ENCODE data around the gene SERF1B.
"Not testable (repeated sequence)": the region's sequence is repeated elsewhere in the genome, so short reads cannot be mapped to it uniquely, and the experiment has no call there.

SERF1B gene

GRCh38 chr5:70025106-70025844 is at the start of gene SERF1B:
TSS of gene SERF1B (plus strand) at chr5:70025251. CDS start at chr5:70025452, 201 bp downstream.
- not testable (repeated sequence) for TF ChIP-seq TAF1 (IDR thresholded peaks at IDR 0.05; ENCODE audit: low read depth); TEAD4 (IDR thresholded peaks at IDR 0.05); NFIC (IDR thresholded peaks at IDR 0.05)
